ENCODE measurements around the gene ZNF862. TPM values are rescaled to one million over a fixed set of nuclear protein-coding genes. Genes with fewer than 3 reads are reported as not detected.

Gene ZNF862
- total and polyA plus RNA-seq, 2 of the 13 experiments (the other 11 are each of a cell fraction or from before 2014, with no cell fraction given) = 0.89 to 2.0 TPM

GRCh38 chr7:149838224-149838991, at the start of gene ZNF862 (continued):
- TF ChIP-seq ZNF780A (CRISPR knock-in tag; IDR thresholded peaks at IDR 0.05) (no peak), DNMT3B (CRISPR knock-in tag; conservative IDR thresholded peaks at IDR 0.05) (no peak), CREB1 (IDR thresholded peaks at IDR 0.05) (peak; percentile 74), CREB1 (CRISPR knock-in tag; IDR thresholded peaks at IDR 0.05) (peak; percentile 72), TCF7L2 (IDR thresholded peaks at IDR 0.05; ENCODE audit: low read depth, low read length) (no peak), SRY (CRISPR knock-in tag; IDR thresholded peaks at IDR 0.05) (no peak; the same call in 1 of the 2 replicates), IRF1 (CRISPR knock-in tag; IDR thresholded peaks at IDR 0.05; ENCODE audit: low read depth) (no peak), ZNF264 (CRISPR knock-in tag; IDR thresholded peaks at IDR 0.05) (peak; percentile 41; the same call in 1 of the 2 replicates), IKZF4 (CRISPR knock-in tag; IDR thresholded peaks at IDR 0.05; ENCODE audit: borderline replicate concordance, low read depth, not compliant biosample characterization) (peak; percentile 27), ZNF547 (CRISPR knock-in tag; IDR thresholded peaks at IDR 0.05) (peak; percentile 39), ZNF713 (CRISPR knock-in tag; IDR thresholded peaks at IDR 0.05) (no peak), POLR2AphosphoS5 (IDR thresholded peaks at IDR 0.05; ENCODE audit: low read depth, low read length) (peak; percentile 69), RFX3 (CRISPR knock-in tag; IDR thresholded peaks at IDR 0.05) (no peak; the same call in 1 of the 2 replicates), AKAP8 (CRISPR knock-in tag; IDR thresholded peaks at IDR 0.05) (peak; percentile 53; the same call in 1 of the 2 replicates), ZSCAN22 (CRISPR knock-in tag; IDR thresholded peaks at IDR 0.05) (no peak), DZIP1 (CRISPR knock-in tag; IDR thresholded peaks at IDR 0.05) (no peak), SSRP1 (CRISPR knock-in tag; IDR thresholded peaks at IDR 0.05) (no peak), PPARG (CRISPR knock-in tag; conservative IDR thresholded peaks at IDR 0.05) (no peak), HNF1B (CRISPR knock-in tag; IDR thresholded peaks at IDR 0.05) (peak; percentile 83), ZNF431 (CRISPR knock-in tag; IDR thresholded peaks at IDR 0.05; ENCODE audit: borderline replicate concordance, low read depth) (no peak)
- TF ChIP-seq, protein P1, sequence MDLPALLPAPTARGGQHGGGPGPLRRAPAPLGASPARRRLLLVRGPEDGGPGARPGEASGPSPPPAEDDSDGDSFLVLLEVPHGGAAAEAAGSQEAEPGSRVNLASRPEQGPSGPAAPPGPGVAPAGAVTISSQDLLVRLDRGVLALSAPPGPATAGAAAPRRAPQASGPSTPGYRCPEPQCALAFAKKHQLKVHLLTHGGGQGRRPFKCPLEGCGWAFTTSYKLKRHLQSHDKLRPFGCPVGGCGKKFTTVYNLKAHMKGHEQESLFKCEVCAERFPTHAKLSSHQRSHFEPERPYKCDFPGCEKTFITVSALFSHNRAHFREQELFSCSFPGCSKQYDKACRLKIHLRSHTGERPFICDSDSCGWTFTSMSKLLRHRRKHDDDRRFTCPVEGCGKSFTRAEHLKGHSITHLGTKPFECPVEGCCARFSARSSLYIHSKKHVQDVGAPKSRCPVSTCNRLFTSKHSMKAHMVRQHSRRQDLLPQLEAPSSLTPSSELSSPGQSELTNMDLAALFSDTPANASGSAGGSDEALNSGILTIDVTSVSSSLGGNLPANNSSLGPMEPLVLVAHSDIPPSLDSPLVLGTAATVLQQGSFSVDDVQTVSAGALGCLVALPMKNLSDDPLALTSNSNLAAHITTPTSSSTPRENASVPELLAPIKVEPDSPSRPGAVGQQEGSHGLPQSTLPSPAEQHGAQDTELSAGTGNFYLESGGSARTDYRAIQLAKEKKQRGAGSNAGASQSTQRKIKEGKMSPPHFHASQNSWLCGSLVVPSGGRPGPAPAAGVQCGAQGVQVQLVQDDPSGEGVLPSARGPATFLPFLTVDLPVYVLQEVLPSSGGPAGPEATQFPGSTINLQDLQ (CRISPR knock-in tag; IDR thresholded peaks at IDR 0.05) = peak; percentile 53; the same call in 1 of the 2 replicates
